Trophoblast cell (in vitro differentiated cells and primary cell): ENCODE results near the gene CATSPER4.
A peak's percentile ranks its signal among the peaks of the same experiment; 100 is the strongest.

Source experiments
- DNase-seq, 2 donors: peaks; one replicate each; pipeline ENCODE4 v3.0.0-alpha.2; 2016
- H2AFZ ChIP-seq: 2 replicates; pipeline ENCODE4 v1.6.1; 2013; ENCODE audit warnings: low read length, moderate library complexity, mild to moderate bottlenecking; ENCODE audit not compliant: insufficient read depth, poor library complexity
- H2AK5ac ChIP-seq: 2 replicates; pipeline ENCODE4 v1.6.1; 2013; ENCODE audit warnings: mild to moderate bottlenecking, low read length
- H2BK120ac ChIP-seq: 2 replicates; pipeline ENCODE4 v1.6.1; 2013; ENCODE audit warnings: low read length, mild to moderate bottlenecking, moderate library complexity; ENCODE audit not compliant: insufficient read depth, poor library complexity
- H2BK12ac ChIP-seq: 2 replicates; pipeline ENCODE4 v1.6.1; 2013; ENCODE audit warnings: mild to moderate bottlenecking, low read length, moderate library complexity
- H2BK5ac ChIP-seq: 2 replicates; pipeline ENCODE4 v1.6.1; 2013; ENCODE audit warnings: low read length, low read depth, moderate library complexity, mild to moderate bottlenecking; ENCODE audit not compliant: poor library complexity
- H3K14ac ChIP-seq: 2 replicates; pipeline ENCODE4 v1.6.1; 2013; ENCODE audit warnings: mild to moderate bottlenecking, low read length
- H3K18ac ChIP-seq: 2 replicates; pipeline ENCODE4 v1.6.1; 2013; ENCODE audit warnings: mild to moderate bottlenecking, low read length
- H3K23ac ChIP-seq: 2 replicates; pipeline ENCODE4 v1.6.1; 2013; ENCODE audit warnings: low read length
- H3K27ac ChIP-seq: 2 replicates; pipeline ENCODE4 v1.5.1; 2013; ENCODE audit warnings: low read depth, mild to moderate bottlenecking, inconsistent platforms, low read length, moderate library complexity
- H3K27me3 ChIP-seq: 2 replicates; pipeline ENCODE4 v1.6.1; 2013; ENCODE audit warnings: inconsistent platforms, mild to moderate bottlenecking, low read length, moderate library complexity; ENCODE audit not compliant: insufficient read depth
- H3K36me3 ChIP-seq, 2 experiments: 1 replicate in 1 of 2; 2 replicates in 1 of 2; pipeline ENCODE4 v1.6.1; 2013; ENCODE audit warnings: low read length in 2 of 2, mild to moderate bottlenecking in 2 of 2, moderate library complexity in 1 of 2; ENCODE audit not compliant: insufficient read depth in 2 of 2, control insufficient read depth in 1 of 2
- H3K4ac ChIP-seq: 2 replicates; pipeline ENCODE4 v1.6.1; 2013; ENCODE audit warnings: low read depth, mild to moderate bottlenecking, low read length, moderate library complexity
- H3K4me1 ChIP-seq, 2 experiments: 1 replicate in 1 of 2; 2 replicates in 1 of 2; pipeline ENCODE4 v1.6.1; 2013; ENCODE audit warnings: low read length in 2 of 2, mild to moderate bottlenecking in 2 of 2, moderate library complexity in 1 of 2; ENCODE audit not compliant: insufficient read depth in 2 of 2, control insufficient read depth in 1 of 2
- H3K4me2 ChIP-seq: 2 replicates; pipeline ENCODE4 v1.6.1; 2013; ENCODE audit warnings: inconsistent platforms, mild to moderate bottlenecking, low read length, moderate library complexity
- H3K4me3 ChIP-seq: 2 replicates; pipeline ENCODE4 v1.5.1; 2013; ENCODE audit warnings: mild to moderate bottlenecking, low read depth, low read length, inconsistent platforms
- H3K79me1 ChIP-seq: one replicate; pipeline ENCODE4 v1.6.1; 2013; ENCODE audit warnings: low read length
- H3K79me2 ChIP-seq: 2 replicates; pipeline ENCODE4 v1.6.1; 2013; ENCODE audit warnings: low read length, mild to moderate bottlenecking; ENCODE audit not compliant: control insufficient read depth, insufficient read depth, poor library complexity
- H3K9ac ChIP-seq: 2 replicates; pipeline ENCODE4 v1.6.1; 2013; ENCODE audit warnings: mild to moderate bottlenecking, low read length
- H3K9me3 ChIP-seq: 2 replicates; pipeline ENCODE4 v1.6.1; 2013; ENCODE audit warnings: low read depth, mild to moderate bottlenecking, control low read depth, inconsistent platforms, low read length; ENCODE audit not compliant: insufficient read depth
- H4K12ac ChIP-seq: 2 replicates; pipeline ENCODE4 v1.6.1; 2013; ENCODE audit warnings: low read depth, mild to moderate bottlenecking, low read length, moderate library complexity
- H4K8ac ChIP-seq: 2 replicates; pipeline ENCODE4 v1.6.1; 2013; ENCODE audit warnings: low read depth, mild to moderate bottlenecking, low read length, moderate library complexity
- H4K91ac ChIP-seq: one replicate; pipeline ENCODE4 v1.6.1; 2013; ENCODE audit warnings: low read depth, mild to moderate bottlenecking, low read length, moderate library complexity
- WGBS: extraction: QIAGEN DNeasy Blood & Tissue Kit; methylation state at CpG from one replicate; pipeline ENCODE4 v1.1.7; 2013; ENCODE audit warnings: missing lambda C conversion rate; ENCODE audit not compliant: insufficient read length, insufficient coverage; ENCODE audit errors: extremely low coverage; 5-methylcytosine and 5-hydroxymethylcytosine counted together

The CATSPER4 gene

GRCh38 chr1:26156285-26157038 is 33.9 kb upstream of the CATSPER4 start:
- H3K4me1 ChIP-seq = peaks cover 39 to 46% of the 10 kb centered on the region in 2 experiments
- H3K23ac ChIP-seq = no peak overlapping the region
- H2BK5ac ChIP-seq = peak overlapping the region; percentile 7
- WGBS = no CpG with 5 or more reads among the region's 12 CpGs
- peaks cover 13% of the 10 kb centered on the region for H3K79me1 ChIP-seq
- peak overlapping the region; percentile 73 for H4K91ac ChIP-seq
- H3K4ac ChIP-seq = no peak overlapping the region
- peaks cover 2% of the 10 kb centered on the region for H3K79me2 ChIP-seq
- H3K9me3 ChIP-seq = no peaks in the 10 kb centered on the region
- H2BK12ac ChIP-seq = peak overlapping the region; percentile 20
- H3K4me2 ChIP-seq = peak overlapping the region; percentile 63
- no peak overlapping the region for H4K12ac ChIP-seq
- no peak overlapping the region for H2AK5ac ChIP-seq
- DNase-seq = no peak
- no peak overlapping the region for H3K4me3 ChIP-seq
- H2AFZ ChIP-seq = no peak overlapping the region
- no peak overlapping the region for H3K27ac ChIP-seq
- peak overlapping the region; percentile 16 for H2BK120ac ChIP-seq
- H4K8ac ChIP-seq = no peak overlapping the region
- H3K9ac ChIP-seq = no peak overlapping the region
- peak overlapping the region; percentile 18 for H3K14ac ChIP-seq
- H3K36me3 ChIP-seq = no peaks in the 10 kb centered on the region
- peaks cover 8% of the 10 kb centered on the region for H3K27me3 ChIP-seq
- peak overlapping the region; percentile 1 for H3K18ac ChIP-seq

GRCh38 chr1:26158271-26158907 is 32.0 kb upstream of the CATSPER4 start:
- peaks cover 40 to 52% of the 10 kb centered on the region in 2 experiments for H3K4me1 ChIP-seq
- H3K79me2 ChIP-seq = peaks cover 3% of the 10 kb centered on the region

DNA sequence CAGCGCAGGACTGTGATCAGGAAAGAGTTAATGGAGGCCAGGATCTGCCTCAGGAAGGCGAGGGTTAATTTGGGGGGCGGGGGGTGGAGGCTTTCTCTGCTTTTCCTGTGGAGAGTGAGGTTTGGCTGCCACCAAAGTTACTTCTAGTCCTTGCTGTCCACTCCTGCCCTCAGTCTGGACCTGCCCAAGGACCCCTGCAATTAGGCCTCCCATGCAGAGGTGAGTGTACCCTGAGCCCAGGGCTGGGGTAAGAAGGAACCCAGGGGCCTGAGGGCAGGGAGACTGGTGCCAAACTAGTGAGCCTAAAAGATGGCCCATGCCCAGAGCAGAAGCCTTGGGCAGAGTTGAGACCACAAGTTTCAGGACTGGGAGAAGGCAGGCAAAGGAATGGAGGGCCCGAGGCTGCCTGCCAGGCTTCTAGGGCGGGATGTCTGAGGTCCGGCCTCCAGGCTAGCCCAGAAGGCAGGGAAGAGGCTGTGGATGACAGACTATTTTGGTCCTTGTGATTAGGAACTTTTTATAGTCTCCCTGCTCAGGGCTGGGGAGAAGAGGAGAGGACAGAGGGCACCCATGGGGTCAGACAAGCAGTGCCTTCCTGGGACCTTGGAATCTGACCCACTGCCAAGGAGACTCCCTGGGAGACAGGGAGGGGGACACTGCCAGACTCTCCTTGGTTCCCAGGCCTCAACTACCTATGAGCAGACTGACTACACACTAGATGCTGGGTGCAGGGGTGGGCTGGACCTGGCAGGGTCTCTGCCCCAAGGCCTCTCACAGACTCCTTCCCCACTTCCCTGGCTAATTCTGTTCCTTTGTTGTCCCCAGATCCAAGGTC is 31.3 kb upstream of the CATSPER4 start, which contains the start of gene FAM110D:
Gene FAM110D, plus strand, starts transcription at position 172 of the 835 bp plus-strand sequence. CDS start 2,213 bp downstream, outside the sequence.
- Histone ChIP-seq H3K9me3 (peaks cover 2% of the 10 kb centered on the region), H3K4me2 (peak within 1 kb of the TSS; percentile 55), H3K79me2 (peaks cover 3% of the 10 kb centered on the region), H4K8ac (peak within 1 kb of the TSS; percentile 49), H3K27me3 (peaks cover 18% of the 10 kb centered on the region), H3K23ac (no peak within 1 kb of the TSS), H3K14ac (peak within 1 kb of the TSS; percentile 56), H3K4ac (no peak within 1 kb of the TSS), H2BK5ac (peak within 1 kb of the TSS; percentile 42), H2BK12ac (peak within 1 kb of the TSS; percentile 91), H3K27ac (no peak within 1 kb of the TSS), H3K9ac (no peak within 1 kb of the TSS), H3K36me3 (no peaks in the 10 kb centered on the region), H2BK120ac (peak within 1 kb of the TSS; percentile 48), H4K12ac (no peak within 1 kb of the TSS), H4K91ac (peak within 1 kb of the TSS; percentile 72), H3K4me3 (no peak within 1 kb of the TSS), H2AFZ (peak within 1 kb of the TSS; percentile 11), H3K79me1 (peaks cover 15% of the 10 kb centered on the region), H3K18ac (peak within 1 kb of the TSS; percentile 25), H2AK5ac (peak within 1 kb of the TSS; percentile 44), H3K4me1 (peaks cover 40 to 55% of the 10 kb centered on the region in 2 experiments)
- WGBS = no CpG with 5 or more reads among the region's 6 CpGs
- DNase-seq = no peak

More at GRCh38 chr1:26158271-26158907, 32.0 kb upstream of the CATSPER4 start:
- no peak overlapping the region for H3K4me3 ChIP-seq
- H3K27me3 ChIP-seq = peaks cover 18% of the 10 kb centered on the region
- H4K91ac ChIP-seq = peak overlapping the region; percentile 72
- peaks cover 15% of the 10 kb centered on the region for H3K79me1 ChIP-seq
- H3K4me2 ChIP-seq = no peak overlapping the region
- H4K8ac ChIP-seq = peak overlapping the region; percentile 49
- H4K12ac ChIP-seq = no peak overlapping the region
- H3K27ac ChIP-seq = no peak overlapping the region
- H2AK5ac ChIP-seq = peak overlapping the region; percentile 44
- H2AFZ ChIP-seq = peak overlapping the region; percentile 11
- no CpG with 5 or more reads among the region's 5 CpGs for WGBS
- no peak overlapping the region for H3K9ac ChIP-seq
- peak overlapping the region; percentile 48 for H2BK120ac ChIP-seq
- peak overlapping the region; percentile 91 for H2BK12ac ChIP-seq
- H3K36me3 ChIP-seq = no peaks in the 10 kb centered on the region
- peak overlapping the region; percentile 56 for H3K14ac ChIP-seq
- H3K9me3 ChIP-seq = peaks cover 2% of the 10 kb centered on the region
- no peak overlapping the region for H3K4ac ChIP-seq
- DNase-seq = no peak
- peak overlapping the region; percentile 42 for H2BK5ac ChIP-seq
- peak overlapping the region; percentile 25 for H3K18ac ChIP-seq
- H3K23ac ChIP-seq = no peak overlapping the region

DNA sequence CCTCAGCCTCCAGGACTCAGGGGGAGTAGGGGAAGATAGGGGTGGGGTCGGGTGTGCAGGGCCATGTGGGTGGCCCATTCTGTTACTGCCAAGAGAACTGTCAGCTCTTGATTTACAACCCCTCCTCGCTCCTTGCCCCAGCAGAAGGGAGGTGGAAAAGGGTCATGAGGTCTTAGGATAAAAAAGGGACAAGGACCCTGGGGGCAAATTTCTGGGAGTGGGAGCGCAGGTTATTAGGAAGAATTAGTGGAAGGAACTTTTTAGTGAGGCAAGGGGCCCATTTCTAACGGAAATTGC is 30.7 kb upstream of the CATSPER4 start:
- Histone ChIP-seq H2BK5ac (no peak overlapping the region), H3K14ac (no peak overlapping the region), H2AFZ (no peak overlapping the region), H4K12ac (no peak overlapping the region), H3K36me3 (no peaks in the 10 kb centered on the region), H3K27me3 (peaks cover 18% of the 10 kb centered on the region), H3K9me3 (peaks cover 2% of the 10 kb centered on the region), H3K18ac (no peak overlapping the region), H3K79me2 (peaks cover 5% of the 10 kb centered on the region), H3K4me3 (no peak overlapping the region), H3K4ac (no peak overlapping the region), H2BK120ac (no peak overlapping the region), H3K23ac (no peak overlapping the region), H2AK5ac (no peak overlapping the region), H3K4me2 (peak overlapping the region; percentile 55), H3K27ac (no peak overlapping the region), H3K79me1 (peaks cover 18% of the 10 kb centered on the region), H4K91ac (no peak overlapping the region), H3K9ac (no peak overlapping the region), H4K8ac (no peak overlapping the region), H3K4me1 (peaks cover 44 to 59% of the 10 kb centered on the region in 2 experiments), H2BK12ac (no peak overlapping the region)
- WGBS = no CpG with 5 or more reads among the region's 4 CpGs
- no peak for DNase-seq
